DND-41 (cell line): ENCODE results near the gene OMP.

Experiments used
- ATAC-seq: fragments of 200-7000 bp; cut with Tn5 transposase; 3 replicates; pipeline ENCODE4 v1.9.1; 2021; ENCODE audit warnings: low read depth; ENCODE audit not compliant: insufficient read depth
- DNase-seq: peaks from one replicate; pipeline ENCODE4 v3.0.0-alpha.2; 2020
- H2AFZ ChIP-seq: 2 replicates; pipeline ENCODE4 v1.6.0; 2012; ENCODE audit warnings: low read depth, low read length
- H3K27ac ChIP-seq: 2 replicates; pipeline ENCODE4 v1.5.1; 2012; ENCODE audit warnings: low read length, inconsistent platforms
- H3K27me3 ChIP-seq: fragments of 200-600 bp; sonication (generic); 2 replicates; pipeline ENCODE4 v1.6.0; 2012; ENCODE audit warnings: low read length, mild to moderate bottlenecking, inconsistent platforms; ENCODE audit not compliant: insufficient read depth, poor library complexity
- H3K36me3 ChIP-seq: 2 replicates; pipeline ENCODE4 v1.5.1; 2012; ENCODE audit warnings: low read length, inconsistent platforms; ENCODE audit not compliant: insufficient read depth
- H3K4me1 ChIP-seq: 2 replicates; pipeline ENCODE4 v1.5.1; 2012; ENCODE audit warnings: mild to moderate bottlenecking, low read length; ENCODE audit not compliant: insufficient read depth
- H3K4me2 ChIP-seq: 2 replicates; pipeline ENCODE4 v1.6.0; 2012; ENCODE audit warnings: mild to moderate bottlenecking, moderate library complexity, low read length, inconsistent platforms; ENCODE audit not compliant: insufficient read depth
- H3K4me3 ChIP-seq, 2 experiments: fragments of 200-600 bp in 1 of 2; shearing (Covaris generic) in 1 of 2; 2 replicates each; pipeline ENCODE4 v1.5.1; 2012 to 2016; ENCODE audit warnings: inconsistent platforms in 2 of 2, low read length in 2 of 2, mild to moderate bottlenecking in 2 of 2, low read depth in 1 of 2, moderate library complexity in 1 of 2
- H3K79me2 ChIP-seq: 2 replicates; pipeline ENCODE4 v1.6.0; 2012; ENCODE audit warnings: low read length, inconsistent platforms; ENCODE audit not compliant: insufficient read depth
- H3K9ac ChIP-seq: 2 replicates; pipeline ENCODE4 v1.6.0; 2012; ENCODE audit warnings: low read depth, mild to moderate bottlenecking, inconsistent platforms, low read length, moderate library complexity
- H3K9me3 ChIP-seq: 2 replicates; pipeline ENCODE4 v1.5.1; 2012; ENCODE audit warnings: low read length, moderate library complexity, mild to moderate bottlenecking, inconsistent platforms; ENCODE audit not compliant: insufficient read depth, severe bottlenecking
- H4K20me1 ChIP-seq: 2 replicates; pipeline ENCODE4 v1.6.0; 2012; ENCODE audit warnings: low read length; ENCODE audit not compliant: insufficient read depth
- CTCF ChIP-seq: IDR thresholded peaks from 2 replicates; pipeline ENCODE4 v1.5.1; 2012; ENCODE audit warnings: borderline replicate concordance, low read length, moderate library complexity, mild to moderate bottlenecking; ENCODE audit not compliant: poor library complexity, severe bottlenecking; ENCODE audit errors: extremely low read depth
- EZH2 ChIP-seq: IDR thresholded peaks from 3 replicates; pipeline ENCODE4 v1.6.1; 2012; ENCODE audit warnings: borderline replicate concordance, low read depth, mild to moderate bottlenecking, moderate library complexity, low read length, inconsistent platforms; ENCODE audit not compliant: severe bottlenecking

Gene OMP

GRCh38 chr11:77123591-77123990, 21.0 kb downstream of the OMP start:
- no peak overlapping the region for H3K4me2 ChIP-seq
- H3K79me2 ChIP-seq = no peaks in the 10 kb centered on the region
- no peaks in the 10 kb centered on the region for H4K20me1 ChIP-seq
- H3K9ac ChIP-seq = no peak overlapping the region
- no peak overlapping the region for H3K4me3 ChIP-seq
- H3K36me3 ChIP-seq = no peaks in the 10 kb centered on the region; the same call in 1 of the 2 replicates
- ATAC-seq (no peak), DNase-seq (no peak)
- H3K27me3 ChIP-seq = no peaks in the 10 kb centered on the region
- no peaks in the 10 kb centered on the region for H3K9me3 ChIP-seq
- H3K27ac ChIP-seq = no peak overlapping the region
- H2AFZ ChIP-seq = no peak overlapping the region
- no peak for TF ChIP-seq CTCF
- no peak for TF ChIP-seq EZH2
- peaks cover 7% of the 10 kb centered on the region for H3K4me1 ChIP-seq

GRCh38 chr11:77124041-77124440, 21.4 kb downstream of the OMP start:
- Histone ChIP-seq H3K4me3 (no peak overlapping the region), H3K9ac (no peak overlapping the region), H3K9me3 (no peaks in the 10 kb centered on the region), H4K20me1 (no peaks in the 10 kb centered on the region), H3K79me2 (no peaks in the 10 kb centered on the region), H2AFZ (no peak overlapping the region), H3K4me2 (no peak overlapping the region), H3K27me3 (no peaks in the 10 kb centered on the region), H3K4me1 (peaks cover 7% of the 10 kb centered on the region), H3K27ac (no peak overlapping the region), H3K36me3 (no peaks in the 10 kb centered on the region; the same call in 1 of the 2 replicates)
- DNase-seq (no peak), ATAC-seq (no peak)
- TF ChIP-seq EZH2 (no peak), CTCF (no peak)

GRCh38 chr11:77124488-77124887, 21.8 kb downstream of the OMP start:
- H3K4me1 ChIP-seq = peaks cover 7% of the 10 kb centered on the region
- no peak overlapping the region for H2AFZ ChIP-seq
- no peaks in the 10 kb centered on the region; the same call in 1 of the 2 replicates for H3K36me3 ChIP-seq
- H3K4me2 ChIP-seq = no peak overlapping the region
- TF ChIP-seq EZH2 (no peak), CTCF (no peak)
- H3K79me2 ChIP-seq = no peaks in the 10 kb centered on the region
- DNase-seq (no peak), ATAC-seq (no peak)
- H3K4me3 ChIP-seq = no peak overlapping the region
- H3K27ac ChIP-seq = no peak overlapping the region
- H3K27me3 ChIP-seq = no peaks in the 10 kb centered on the region
- no peaks in the 10 kb centered on the region for H3K9me3 ChIP-seq
- no peak overlapping the region for H3K9ac ChIP-seq
- no peaks in the 10 kb centered on the region for H4K20me1 ChIP-seq

- Histone ChIP-seq H4K20me1 (no peaks in the 10 kb centered on the region), H3K4me2 (no peak overlapping the region), H3K9me3 (no peaks in the 10 kb centered on the region), H3K27ac (no peak overlapping the region), H3K4me1 (peaks cover 7% of the 10 kb centered on the region), H3K36me3 (no peaks in the 10 kb centered on the region; the same call in 1 of the 2 replicates), H3K79me2 (no peaks in the 10 kb centered on the region), H2AFZ (no peak overlapping the region), H3K27me3 (no peaks in the 10 kb centered on the region), H3K9ac (no peak overlapping the region), H3K4me3 (no peak overlapping the region)
- TF ChIP-seq EZH2 (no peak), CTCF (no peak)
- ATAC-seq (no peak), DNase-seq (no peak)
These were observed 22.6 kb downstream of the OMP start for GRCh38 chr11:77125191-77125590.
